Adrenal gland (tissue), 5 donors: ENCODE data around the gene RAP1GAP2.

ENCODE experiments used
- POLR2A ChIP-seq, 2 donors: fragments of 450-650 bp; IDR thresholded peaks; one replicate each; pipeline ENCODE4 v1.6.1; 2017; ENCODE audit warnings: antibody characterized with exemption in 2 of 2, mild to moderate bottlenecking in 2 of 2, moderate library complexity in 1 of 2
- TF ChIP-seq, protein P1 (sequence below), 6 experiments: fragments of 450-650 bp in 4 of 6; fragments of 200-600 bp in 2 of 6; sonication (generic) in 1 of 6; IDR thresholded peaks; 1 replicate in 5 of 6; 2 replicates in 1 of 6; pipeline versions ENCODE4 v1.5.1 to v1.8.0; 2016 to 2021; ENCODE audit warnings: antibody characterized with exemption in 6 of 6, mild to moderate bottlenecking in 2 of 6, moderate library complexity in 1 of 6
- donor health status: DM: no; HTN: no; CAD: no.

GRCh38 chr17:2795441-2796163, 636 bp upstream of the RAP1GAP2 start:
- TF ChIP-seq POLR2A (IDR thresholded peaks at IDR 0.05), result no peak
- TF ChIP-seq, protein P1, sequence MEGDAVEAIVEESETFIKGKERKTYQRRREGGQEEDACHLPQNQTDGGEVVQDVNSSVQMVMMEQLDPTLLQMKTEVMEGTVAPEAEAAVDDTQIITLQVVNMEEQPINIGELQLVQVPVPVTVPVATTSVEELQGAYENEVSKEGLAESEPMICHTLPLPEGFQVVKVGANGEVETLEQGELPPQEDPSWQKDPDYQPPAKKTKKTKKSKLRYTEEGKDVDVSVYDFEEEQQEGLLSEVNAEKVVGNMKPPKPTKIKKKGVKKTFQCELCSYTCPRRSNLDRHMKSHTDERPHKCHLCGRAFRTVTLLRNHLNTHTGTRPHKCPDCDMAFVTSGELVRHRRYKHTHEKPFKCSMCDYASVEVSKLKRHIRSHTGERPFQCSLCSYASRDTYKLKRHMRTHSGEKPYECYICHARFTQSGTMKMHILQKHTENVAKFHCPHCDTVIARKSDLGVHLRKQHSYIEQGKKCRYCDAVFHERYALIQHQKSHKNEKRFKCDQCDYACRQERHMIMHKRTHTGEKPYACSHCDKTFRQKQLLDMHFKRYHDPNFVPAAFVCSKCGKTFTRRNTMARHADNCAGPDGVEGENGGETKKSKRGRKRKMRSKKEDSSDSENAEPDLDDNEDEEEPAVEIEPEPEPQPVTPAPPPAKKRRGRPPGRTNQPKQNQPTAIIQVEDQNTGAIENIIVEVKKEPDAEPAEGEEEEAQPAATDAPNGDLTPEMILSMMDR (IDR thresholded peaks at IDR 0.05), result no peak
